Measurements from ENCODE around the gene PRR14. TPM values are rescaled to one million over a fixed set of nuclear protein-coding genes. Genes with fewer than 3 reads are reported as not detected.
A peak's percentile ranks its signal among the peaks of the same experiment; 100 is the strongest.
"Not testable (repeated sequence)": the region's sequence is repeated elsewhere in the genome, so short reads cannot be mapped to it uniquely, and the experiment has no call there.

PRR14 gene
- total and polyA plus RNA-seq, 4 donors = 16.0 to 63.2 (median 52.5) TPM

- Histone ChIP-seq H3K9ac (ENCODE audit: insufficient read depth in 1 of 2, low read length in 2 of 2) (peak overlapping the region in 1 of 2 donors; percentile 79), H3K9me3 (ENCODE audit: control insufficient read depth in 4 of 4, insufficient read depth in 3 of 4, low read length in 3 of 4) (no peaks in the 10 kb centered on the region), H3K27me3 (ENCODE audit: control insufficient read depth in 3 of 3, insufficient read depth in 3 of 3, low read length in 2 of 3) (no peaks in the 10 kb centered on the region), H3K4me1 (ENCODE audit: control insufficient read depth in 5 of 5, insufficient read depth in 5 of 5, low read length in 5 of 5) (peaks cover 6 to 17% (median 8%) of the 10 kb centered on the region in 5 donors), H3K4me3 (peak overlapping the region; percentile 79), H3K27ac (ENCODE audit: low read depth in 1 of 2, low read length in 1 of 2) (peak overlapping the region; percentile 98 to 99), H3K36me3 (ENCODE audit: control insufficient read depth in 4 of 4, insufficient read depth in 4 of 4, low read length in 4 of 4) (peaks cover 17 to 28% (median 23%) of the 10 kb centered on the region in 4 donors)
- 49 to 57% methylated on average over 8 of the region's 8 CpGs for WGBS, 2 donors
- DNase-seq (no peak), ATAC-seq (ENCODE audit: insufficient read depth, low FRiP score) (no peak)
- TF ChIP-seq CTCF (IDR thresholded peaks at IDR 0.05; ENCODE audit: control extremely low read depth, extremely low read depth) = no peak
These were observed 48.9 kb downstream of the PRR14 start for GRCh38 chr16:30699615-30700099.

- WGBS, 2 donors = 80 to 81% methylated on average over 9 of the region's 9 CpGs
- no peak for TF ChIP-seq CTCF (IDR thresholded peaks at IDR 0.05; ENCODE audit: control extremely low read depth, extremely low read depth)
These were observed 49.7 kb downstream of the PRR14 start for GRCh38 chr16:30700491-30700890.

GRCh38 chr16:30700971-30701370 is 50.2 kb downstream of the PRR14 start:
- DNase-seq (no peak), ATAC-seq (ENCODE audit: insufficient read depth, low FRiP score) (no peak)
- Histone ChIP-seq H3K9ac (ENCODE audit: insufficient read depth in 1 of 2, low read length in 2 of 2) (no peak overlapping the region), H3K4me1 (ENCODE audit: control insufficient read depth in 5 of 5, insufficient read depth in 5 of 5, low read length in 5 of 5) (peaks cover 6 to 17% (median 8%) of the 10 kb centered on the region in 5 donors), H3K27ac (ENCODE audit: low read depth in 1 of 2, low read length in 1 of 2) (peak overlapping the region in 1 of 2 donors; percentile 5), H3K4me3 (no peak overlapping the region), H3K9me3 (ENCODE audit: control insufficient read depth in 4 of 4, insufficient read depth in 3 of 4, low read length in 3 of 4) (no peaks in the 10 kb centered on the region), H3K36me3 (ENCODE audit: control insufficient read depth in 4 of 4, insufficient read depth in 4 of 4, low read length in 4 of 4) (peaks cover 23 to 37% (median 32%) of the 10 kb centered on the region in 4 donors), H3K27me3 (ENCODE audit: control insufficient read depth in 3 of 3, insufficient read depth in 3 of 3, low read length in 2 of 3) (no peaks in the 10 kb centered on the region)
- 85 to 95% methylated on average over 5 of the region's 5 CpGs for WGBS, 2 donors
- TF ChIP-seq CTCF (IDR thresholded peaks at IDR 0.05; ENCODE audit: control extremely low read depth, extremely low read depth) = no peak

More at GRCh38 chr16:30700491-30700890, 49.7 kb downstream of the PRR14 start:
- Histone ChIP-seq H3K9me3 (ENCODE audit: control insufficient read depth in 4 of 4, insufficient read depth in 3 of 4, low read length in 3 of 4) (no peaks in the 10 kb centered on the region), H3K27me3 (ENCODE audit: control insufficient read depth in 3 of 3, insufficient read depth in 3 of 3, low read length in 2 of 3) (no peaks in the 10 kb centered on the region), H3K36me3 (ENCODE audit: control insufficient read depth in 4 of 4, insufficient read depth in 4 of 4, low read length in 4 of 4) (peaks cover 21 to 32% (median 29%) of the 10 kb centered on the region in 4 donors), H3K4me3 (no peak overlapping the region), H3K9ac (ENCODE audit: insufficient read depth in 1 of 2, low read length in 2 of 2) (no peak overlapping the region), H3K27ac (ENCODE audit: low read depth in 1 of 2, low read length in 1 of 2) (peak overlapping the region in 1 of 2 donors; percentile 5), H3K4me1 (ENCODE audit: control insufficient read depth in 5 of 5, insufficient read depth in 5 of 5, low read length in 5 of 5) (peaks cover 6 to 17% (median 8%) of the 10 kb centered on the region in 5 donors)
- ATAC-seq (ENCODE audit: insufficient read depth, low FRiP score) (no peak), DNase-seq (no peak)

- Histone ChIP-seq H3K4me1 (ENCODE audit: control insufficient read depth in 5 of 5, insufficient read depth in 5 of 5, low read length in 5 of 5) (peaks cover 4 to 10% (median 8%) of the 10 kb centered on the region in 5 donors), H3K36me3 (ENCODE audit: control insufficient read depth in 4 of 4, insufficient read depth in 4 of 4, low read length in 4 of 4) (peaks cover 38 to 56% (median 50%) of the 10 kb centered on the region in 4 donors)
- not testable (repeated sequence) for H3K27ac ChIP-seq (ENCODE audit: low read depth in 1 of 2, low read length in 1 of 2); ATAC-seq (ENCODE audit: insufficient read depth, low FRiP score); H3K27me3 ChIP-seq (ENCODE audit: control insufficient read depth in 3 of 3, insufficient read depth in 3 of 3, low read length in 2 of 3); H3K9me3 ChIP-seq (ENCODE audit: control insufficient read depth in 4 of 4, insufficient read depth in 3 of 4, low read length in 3 of 4); H3K4me3 ChIP-seq; DNase-seq; H3K9ac ChIP-seq (ENCODE audit: insufficient read depth in 1 of 2, low read length in 2 of 2)
- 92 to 94% methylated on average over 12 of the region's 12 CpGs for WGBS, 2 donors
These were observed 52.3 kb downstream of the PRR14 start for GRCh38 chr16:30703071-30703470.

All from lung (tissue), 12 donors.